Neural cell (in vitro differentiated cells): Measurements from ENCODE around the gene PDZD4.

ENCODE experiments used
- CTCF ChIP-seq: fragments of 450-650 bp; IDR thresholded peaks from 2 replicates; pipeline ENCODE4 v1.5.1; 2014; ENCODE audit warnings: antibody characterized with exemption, mild to moderate bottlenecking, moderate library complexity; ENCODE audit not compliant: poor library complexity, severe bottlenecking
- EP300 ChIP-seq: fragments of 450-650 bp; conservative IDR thresholded peaks from 2 replicates; pipeline ENCODE4 v1.6.1; 2014; ENCODE audit warnings: antibody characterized with exemption, mild to moderate bottlenecking, moderate library complexity; ENCODE audit not compliant: poor library complexity, severe bottlenecking
- EZH2 ChIP-seq: fragments of 200-600, 300-800 bp; shearing (Covaris generic), sonication (generic); IDR thresholded peaks from 2 replicates; pipeline ENCODE4 v1.6.1; 2014; ENCODE audit warnings: antibody characterized with exemption, low read length, borderline replicate concordance, mild to moderate bottlenecking; ENCODE audit not compliant: insufficient read depth, poor library complexity, severe bottlenecking
- MXI1 ChIP-seq: fragments of 450-650 bp; conservative IDR thresholded peaks from 2 replicates; pipeline ENCODE4 v1.6.1; 2014; ENCODE audit warnings: antibody characterized with exemption, mild to moderate bottlenecking; ENCODE audit not compliant: poor library complexity, severe bottlenecking
- POLR2AphosphoS5 ChIP-seq: IDR thresholded peaks from 2 replicates; pipeline ENCODE4 v1.6.1; 2012
- RAD21 ChIP-seq: fragments of 450-650 bp; conservative IDR thresholded peaks from 2 replicates; pipeline ENCODE4 v1.6.1; 2014; ENCODE audit warnings: antibody characterized with exemption, mild to moderate bottlenecking, moderate library complexity
- REST ChIP-seq: IDR thresholded peaks from 2 replicates; pipeline ENCODE4 v1.6.1; 2012; ENCODE audit warnings: borderline replicate concordance
- SMC3 ChIP-seq: fragments of 450-650 bp; conservative IDR thresholded peaks from 2 replicates; pipeline ENCODE4 v1.6.1; 2014; ENCODE audit warnings: antibody characterized with exemption, mild to moderate bottlenecking, moderate library complexity; ENCODE audit not compliant: poor library complexity
- TAF1 ChIP-seq: IDR thresholded peaks from 2 replicates; pipeline ENCODE4 v1.6.1; 2012; ENCODE audit warnings: low read depth

GRCh38 chrX:153816831-153817690, 13.3 kb downstream of the PDZD4 start:
- TF ChIP-seq CTCF (no peak), MXI1 (no peak), EZH2 (no peak), RAD21 (no peak), EP300 (no peak), POLR2AphosphoS5 (no peak), SMC3 (no peak), TAF1 (no peak), REST (no peak)
